ENCODE measurements around the gene CNST. TPM values are rescaled to one million over a fixed set of nuclear protein-coding genes. Genes with fewer than 3 reads are reported as not detected.
"Not testable (repeated sequence)": the region's sequence is repeated elsewhere in the genome, so short reads cannot be mapped to it uniquely, and the experiment has no call there.

Gene CNST
- total and polyA plus RNA-seq, 7 experiments from 2014 or later, result 30.5 to 111 (median 77.5) TPM

DNA sequence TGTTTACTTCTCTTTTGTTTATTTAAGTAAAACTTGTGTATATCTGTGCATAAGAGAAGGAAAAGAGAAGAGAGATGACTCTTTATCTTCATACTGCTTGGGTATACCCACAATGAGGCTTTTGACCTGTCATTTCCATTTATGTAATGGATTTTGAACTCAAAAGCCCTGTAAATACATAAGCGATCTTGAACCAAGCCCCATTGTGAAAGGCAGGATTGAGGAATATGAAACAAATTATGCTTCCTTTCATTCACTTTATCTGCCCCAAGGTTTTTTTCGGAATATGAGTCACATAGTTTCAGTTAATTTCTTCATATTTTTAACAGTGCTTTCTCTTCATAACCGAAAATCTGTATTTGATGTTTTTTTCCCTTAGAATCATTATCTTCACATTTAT lies 21.4 kb downstream of the CNST start:
- no peak for DNase-seq
- Mint-ChIP-seq H3K4me1 (peaks cover 31 to 83% (median 71%) of the 10 kb centered on the region in 7 donors), H3K9me3 (peaks cover 0 to 8% (median 2%) of the 10 kb centered on the region in 11 donors), H3K36me3 (peaks cover 4 to 51% (median 42%) of the 10 kb centered on the region in 5 donors), H3K27me3 (no peaks in the 10 kb centered on the region), H3K4me3 (peak overlapping the region in 2 of 10 donors; percentile 20 to 49), H3K27ac (peak overlapping the region in 2 of 9 donors; percentile 44 to 49)
- Histone ChIP-seq H3K27ac (ENCODE audit: low read depth, low read length) (peak overlapping the region; percentile 33), H3K36me3 (ENCODE audit: control insufficient read depth in 2 of 3, insufficient read depth in 3 of 3, low read length in 3 of 3) (peaks cover 0 to 26% (median 7%) of the 10 kb centered on the region in 3 experiments), H3K9me3 (ENCODE audit: control insufficient read depth in 2 of 3, low read length in 3 of 3) (no peaks in the 10 kb centered on the region), H3K4me3 (ENCODE audit: low read length) (no peak overlapping the region), H3K27me3 (ENCODE audit: control insufficient read depth in 2 of 2, insufficient read depth in 2 of 2, low read length in 2 of 2) (no peaks in the 10 kb centered on the region), H3K4me1 (ENCODE audit: control insufficient read depth in 2 of 2, insufficient read depth in 2 of 2, low read length in 2 of 2) (peaks cover 0 to 23% of the 10 kb centered on the region in 2 donors)
- intact Hi-C loops (cut with micrococcal nuclease), result no loop called here
- ATAC-seq, result no peak
- POLR2A ChIA-PET, result no interaction called here
- CTCF ChIA-PET, result no interaction called here

- H3K36me3 Mint-ChIP-seq, result peaks cover 4 to 47% (median 38%) of the 10 kb centered on the region in 5 donors
- POLR2A ChIA-PET, result no interaction called here
- ATAC-seq, result no peak
Measured at GRCh38 chr1:246588159-246588721, 22.0 kb downstream of the CNST start.

DNA sequence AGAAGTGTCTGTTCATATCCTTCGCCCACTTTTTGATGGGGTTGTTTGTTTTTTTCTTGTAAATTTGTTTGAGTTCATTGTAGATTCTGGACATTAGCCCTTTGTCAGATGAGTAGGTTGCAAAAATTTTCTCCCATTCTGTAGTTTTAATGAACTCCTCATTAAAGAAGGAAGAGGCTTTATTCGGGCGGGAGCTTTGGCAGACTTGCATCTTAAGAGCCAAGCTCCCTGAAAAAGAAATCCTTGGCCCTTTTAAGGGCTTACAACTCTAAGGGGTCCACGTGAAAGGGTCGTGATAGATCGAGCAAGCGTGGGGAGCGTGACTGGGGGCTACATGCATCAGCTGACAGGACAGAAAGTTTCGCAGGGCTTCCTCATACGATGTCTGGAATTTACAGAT lies 23.7 kb downstream of the CNST start:
- intact Hi-C loops (cut with micrococcal nuclease), result not testable (repeated sequence)

More at GRCh38 chr1:246588159-246588721, 22.0 kb downstream of the CNST start:
- CTCF ChIA-PET, result no interaction called here
- intact Hi-C loops (cut with micrococcal nuclease), result no loop called here
- Mint-ChIP-seq H3K9me3 (peaks cover 0 to 8% (median 2%) of the 10 kb centered on the region in 11 donors), H3K27ac (peak overlapping the region in 1 of 9 donors; percentile 43), H3K4me1 (peaks cover 29 to 80% (median 69%) of the 10 kb centered on the region in 7 donors), H3K4me3 (peak overlapping the region in 1 of 10 donors; percentile 49), H3K27me3 (no peaks in the 10 kb centered on the region)
- no peak for DNase-seq
- Histone ChIP-seq H3K4me1 (ENCODE audit: control insufficient read depth in 2 of 2, insufficient read depth in 2 of 2, low read length in 2 of 2) (peaks cover 0 to 17% of the 10 kb centered on the region in 2 donors), H3K27me3 (ENCODE audit: control insufficient read depth in 2 of 2, insufficient read depth in 2 of 2, low read length in 2 of 2) (no peaks in the 10 kb centered on the region), H3K4me3 (ENCODE audit: low read length) (no peak overlapping the region), H3K9me3 (ENCODE audit: control insufficient read depth in 2 of 3, low read length in 3 of 3) (no peaks in the 10 kb centered on the region), H3K27ac (ENCODE audit: low read depth, low read length) (no peak overlapping the region), H3K36me3 (ENCODE audit: control insufficient read depth in 2 of 3, insufficient read depth in 3 of 3, low read length in 3 of 3) (peaks cover 0 to 22% (median 7%) of the 10 kb centered on the region in 3 experiments)

GRCh38 chr1:246591047-246591446 lies 24.8 kb downstream of the CNST start:
- H3K36me3 Mint-ChIP-seq, result peaks cover 4 to 45% (median 36%) of the 10 kb centered on the region in 5 donors
- peak overlapping the region in 3 of 9 donors; percentile 13 to 59 (median 38) for H3K27ac Mint-ChIP-seq
- intact Hi-C loops (cut with micrococcal nuclease), result loop anchor here in 1 of 2 donors (1.0 kb wide), 1 partner anchor 14 kb away; no protein-coding TSS in a partner anchor
- peaks cover 0 to 8% (median 2%) of the 10 kb centered on the region in 11 donors for H3K9me3 Mint-ChIP-seq
- Histone ChIP-seq H3K9me3 (ENCODE audit: control insufficient read depth in 2 of 3, low read length in 3 of 3) (no peaks in the 10 kb centered on the region), H3K27me3 (ENCODE audit: control insufficient read depth in 2 of 2, insufficient read depth in 2 of 2, low read length in 2 of 2) (no peaks in the 10 kb centered on the region), H3K4me3 (ENCODE audit: low read length) (no peak overlapping the region), H3K4me1 (ENCODE audit: control insufficient read depth in 2 of 2, insufficient read depth in 2 of 2, low read length in 2 of 2) (peaks cover 0 to 11% of the 10 kb centered on the region in 2 donors), H3K27ac (ENCODE audit: low read depth, low read length) (no peak overlapping the region), H3K36me3 (ENCODE audit: control insufficient read depth in 2 of 3, insufficient read depth in 3 of 3, low read length in 3 of 3) (peaks cover 0 to 19% (median 7%) of the 10 kb centered on the region in 3 experiments)
- POLR2A ChIA-PET, result interaction anchor here (0.7 to 1.2 kb wide), 4 partner anchors 12 to 29 kb away, joined by 3 to 5 read pairs (median 4); no protein-coding TSS in a partner anchor
- peaks cover 18 to 75% (median 68%) of the 10 kb centered on the region in 7 donors for H3K4me1 Mint-ChIP-seq
- DNase-seq (no peak), ATAC-seq (no peak)
- H3K4me3 Mint-ChIP-seq, result peak overlapping the region in 5 of 10 donors; percentile 9 to 56 (median 40)
- H3K27me3 Mint-ChIP-seq, result no peaks in the 10 kb centered on the region
- CTCF ChIA-PET, result no interaction called here

More for the DNA sequence above, 23.7 kb downstream of the CNST start:
- Mint-ChIP-seq H3K4me1 (peaks cover 18 to 74% (median 57%) of the 10 kb centered on the region in 7 donors), H3K27ac (peak overlapping the region in 1 of 9 donors; percentile 20), H3K4me3 (peak overlapping the region in 4 of 10 donors; percentile 2 to 55 (median 24)), H3K36me3 (peaks cover 4 to 39% (median 29%) of the 10 kb centered on the region in 5 donors)
- H3K9me3 Mint-ChIP-seq; DNase-seq; POLR2A ChIA-PET; CTCF ChIA-PET; H3K27me3 Mint-ChIP-seq; ATAC-seq; H3K27ac ChIP-seq (ENCODE audit: low read depth, low read length); H3K27me3 ChIP-seq (ENCODE audit: control insufficient read depth in 2 of 2, insufficient read depth in 2 of 2, low read length in 2 of 2); H3K4me3 ChIP-seq (ENCODE audit: low read length); H3K9me3 ChIP-seq (ENCODE audit: control insufficient read depth in 2 of 3, low read length in 3 of 3): not testable (repeated sequence)
- peaks cover 0 to 23% (median 7%) of the 10 kb centered on the region in 3 experiments for H3K36me3 ChIP-seq (ENCODE audit: control insufficient read depth in 2 of 3, insufficient read depth in 3 of 3, low read length in 3 of 3)
- peaks cover 0 to 11% of the 10 kb centered on the region in 2 donors for H3K4me1 ChIP-seq (ENCODE audit: control insufficient read depth in 2 of 2, insufficient read depth in 2 of 2, low read length in 2 of 2)

DNA sequence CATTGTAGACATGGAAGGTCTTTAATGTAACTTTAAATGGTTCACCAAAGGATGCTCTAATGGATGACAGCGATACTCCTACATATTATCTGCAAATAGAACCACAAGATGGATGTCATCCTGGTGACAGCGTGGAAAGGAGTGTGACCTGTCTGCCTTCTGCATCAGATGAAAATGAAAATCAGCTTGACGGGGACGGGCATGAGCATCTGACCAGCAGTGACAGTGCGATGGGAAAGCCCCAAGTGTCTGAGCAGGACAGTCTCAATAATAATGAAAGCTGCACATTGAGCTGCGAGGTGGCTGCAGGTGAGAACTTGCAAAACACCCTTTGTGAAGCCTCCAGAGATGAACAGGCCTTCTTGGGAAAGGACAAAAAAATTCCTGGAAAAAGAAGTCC lies 25.2 kb downstream of the CNST start:
- peaks cover 0 to 12% of the 10 kb centered on the region in 2 donors for H3K4me1 ChIP-seq (ENCODE audit: control insufficient read depth in 2 of 2, insufficient read depth in 2 of 2, low read length in 2 of 2)
- ATAC-seq (no peak), DNase-seq (no peak)
- Mint-ChIP-seq H3K36me3 (peaks cover 4 to 47% (median 36%) of the 10 kb centered on the region in 5 donors), H3K27ac (peak overlapping the region in 2 of 9 donors; percentile 27 to 59), H3K4me1 (peaks cover 18 to 76% (median 67%) of the 10 kb centered on the region in 7 donors), H3K4me3 (peak overlapping the region in 4 of 10 donors; percentile 9 to 56 (median 48)), H3K9me3 (peaks cover 0 to 8% (median 2%) of the 10 kb centered on the region in 11 donors), H3K27me3 (no peaks in the 10 kb centered on the region)
- ChIA-PET CTCF (no interaction called here), POLR2A (interaction anchor here (0.7 to 1.2 kb wide), 3 partner anchors 12 to 21 kb away, joined by 3 to 5 read pairs (median 4); no protein-coding TSS in a partner anchor)
- H3K36me3 ChIP-seq (ENCODE audit: control insufficient read depth in 2 of 3, insufficient read depth in 3 of 3, low read length in 3 of 3), result peaks cover 0 to 19% (median 7%) of the 10 kb centered on the region in 3 experiments
- H3K4me3 ChIP-seq (ENCODE audit: low read length), result no peak overlapping the region
- H3K27ac ChIP-seq (ENCODE audit: low read depth, low read length), result no peak overlapping the region
- H3K27me3 ChIP-seq (ENCODE audit: control insufficient read depth in 2 of 2, insufficient read depth in 2 of 2, low read length in 2 of 2), result no peaks in the 10 kb centered on the region
- no peaks in the 10 kb centered on the region for H3K9me3 ChIP-seq (ENCODE audit: control insufficient read depth in 2 of 3, low read length in 3 of 3)
- intact Hi-C loops (cut with micrococcal nuclease), result loop anchor here in 1 of 2 donors (1.0 kb wide), 1 partner anchor 14 kb away; no protein-coding TSS in a partner anchor

DNA sequence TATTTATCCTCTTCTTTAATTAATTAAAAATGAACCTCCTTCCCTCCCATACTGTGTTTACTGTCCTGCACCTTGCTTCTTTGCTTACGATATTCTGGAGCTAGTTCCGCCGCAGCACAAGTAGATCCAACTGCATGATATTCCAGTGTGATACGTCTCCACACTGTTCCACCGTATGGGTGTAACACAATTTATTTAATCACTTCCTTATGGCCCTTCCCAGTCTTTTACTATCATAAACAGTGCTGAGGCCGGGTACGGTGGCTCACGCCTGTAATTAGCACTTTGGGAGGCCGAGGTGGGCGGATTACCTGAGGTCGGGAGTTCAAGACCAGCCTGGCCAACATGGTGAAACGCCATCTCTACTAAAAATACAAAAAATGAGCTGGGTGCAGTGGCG lies 25.7 kb downstream of the CNST start:
- POLR2A ChIA-PET, result interaction anchor here (0.9 kb wide), 1 partner anchor 18 kb away, joined by 4 read pairs; no protein-coding TSS in a partner anchor
- CTCF ChIA-PET, result no interaction called here
- Mint-ChIP-seq H3K4me1 (peaks cover 18 to 78% (median 69%) of the 10 kb centered on the region in 7 donors), H3K4me3 (peak overlapping the region in 3 of 10 donors; percentile 18 to 63 (median 55)), H3K27ac (no peak overlapping the region), H3K27me3 (no peaks in the 10 kb centered on the region), H3K9me3 (peaks cover 0 to 8% (median 2%) of the 10 kb centered on the region in 11 donors), H3K36me3 (peaks cover 4 to 51% (median 36%) of the 10 kb centered on the region in 5 donors)
- H3K27me3 ChIP-seq (ENCODE audit: control insufficient read depth in 2 of 2, insufficient read depth in 2 of 2, low read length in 2 of 2), result no peaks in the 10 kb centered on the region
- H3K36me3 ChIP-seq (ENCODE audit: control insufficient read depth in 2 of 3, insufficient read depth in 3 of 3, low read length in 3 of 3), result peaks cover 0 to 19% (median 7%) of the 10 kb centered on the region in 3 experiments
- H3K4me3 ChIP-seq (ENCODE audit: low read length), result no peak overlapping the region
- DNase-seq (no peak), ATAC-seq (no peak)
- H3K27ac ChIP-seq (ENCODE audit: low read depth, low read length), result no peak overlapping the region
- H3K9me3 ChIP-seq (ENCODE audit: control insufficient read depth in 2 of 3, low read length in 3 of 3), result no peaks in the 10 kb centered on the region
- peaks cover 0 to 15% of the 10 kb centered on the region in 2 donors for H3K4me1 ChIP-seq (ENCODE audit: control insufficient read depth in 2 of 2, insufficient read depth in 2 of 2, low read length in 2 of 2)
- intact Hi-C loops (cut with micrococcal nuclease), result loop anchor here in 1 of 2 donors (1.0 kb wide), 1 partner anchor 15 kb away; no protein-coding TSS in a partner anchor
